Right lobe of liver (tissue), 4 donors: ENCODE data around the gene MFSD1.

Experiments used
- CTCF ChIP-seq, 4 donors: fragments of 200-600 bp in 3 of 4; fragments of 450-650 bp in 1 of 4; IDR thresholded peaks; one replicate each; pipeline versions ENCODE4 v1.5.1 to v1.8.0; 2016 to 2022; ENCODE audit warnings: antibody characterized with exemption in 4 of 4, mild to moderate bottlenecking in 2 of 4
- POLR2A ChIP-seq: fragments of 450-650 bp; IDR thresholded peaks from one replicate; pipeline ENCODE4 v1.6.1; 2017; ENCODE audit warnings: antibody characterized with exemption, mild to moderate bottlenecking
- donor health status: DM: no; HTN: no; CAD: no.
- donor health status: DM: no; HTN: no; CAD: no.
- donor health status: DM: no; HTN: yes; CAD: no.

DNA sequence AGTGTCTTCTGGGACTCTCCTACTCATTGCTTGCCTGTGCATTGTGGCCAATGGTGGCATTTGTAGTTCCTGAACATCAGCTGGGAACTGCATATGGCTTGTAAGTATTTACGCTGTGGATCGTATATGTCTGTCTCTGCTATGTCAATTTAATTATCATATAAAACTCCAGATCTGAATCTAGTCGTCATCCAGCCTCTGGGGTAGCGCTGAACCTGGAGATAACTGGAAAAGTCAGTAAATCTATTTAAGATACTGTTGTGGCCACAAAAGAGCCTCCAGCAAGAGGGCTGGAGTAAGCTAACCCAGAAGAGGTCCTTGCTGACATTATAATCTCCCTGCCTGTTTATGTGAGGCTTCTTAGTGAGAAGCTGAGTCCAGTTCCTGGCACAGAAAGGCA lies 21.6 kb downstream of the MFSD1 start:
- TF ChIP-seq POLR2A (no peak), CTCF (IDR thresholded peaks at IDR 0.05) (no peak)
